Measurements from ENCODE around the gene UNC5A. TPM values are rescaled to one million over a fixed set of nuclear protein-coding genes. Genes with fewer than 3 reads are reported as not detected.
A peak's percentile ranks its signal among the peaks of the same experiment; 100 is the strongest.

Gene UNC5A
- total and polyA plus RNA-seq, 2 of the 8 experiments (the other 6 are each of a cell fraction or from before 2014, with no cell fraction given): 4.0 to 7.6 TPM

- no peak overlapping the region for H4K91ac ChIP-seq (replicated peaks; ENCODE audit: insufficient read length, low read length)
- H2BK5ac ChIP-seq (ENCODE audit: low read depth, low read length): 0 out of 2 replicates have a peak overlapping the region, but pooled peaks have one; percentile 12
- no peak overlapping the region for H2BK120ac ChIP-seq (replicated peaks; ENCODE audit: low read depth, low read length)
- no peak overlapping the region for H3K9ac ChIP-seq (replicated peaks in 1 of 4; ENCODE audit: extremely low read depth in 1 of 4, low read depth in 3 of 4, low read length in 3 of 4)
- no peaks in the 10 kb centered on the region for H4K20me1 ChIP-seq (replicated peaks in 1 of 2; ENCODE audit: control insufficient read depth in 1 of 2, insufficient read depth in 2 of 2, low read length in 2 of 2)
- no peak overlapping the region for H2AFZ ChIP-seq (ENCODE audit: low read length)
- H3K27me3 ChIP-seq (replicated peaks in 1 of 4; ENCODE audit: control insufficient read depth in 3 of 4, extremely low read depth in 1 of 4, insufficient read depth in 3 of 4, low read length in 3 of 4): peaks cover 0 to 3% (median under 1%) of the 10 kb centered on the region in 4 experiments; a peak in 1 of 7 replicates
- no peak overlapping the region for H2AK5ac ChIP-seq (ENCODE audit: low read depth, low read length)
- H3K4ac ChIP-seq (replicated peaks; ENCODE audit: insufficient read length, low read depth, low read length): no peak overlapping the region
- no peaks in the 10 kb centered on the region for H3K79me1 ChIP-seq (ENCODE audit: low read depth, low read length)
- H3K4me1 ChIP-seq (replicated peaks in 1 of 4; ENCODE audit: control insufficient read depth in 3 of 4, insufficient read depth in 4 of 4, low read length in 3 of 4): peaks cover 7 to 17% (median 11%) of the 10 kb centered on the region in 4 experiments
- no peaks in the 10 kb centered on the region for H3K36me3 ChIP-seq (ENCODE audit: control insufficient read depth in 2 of 4, insufficient read depth in 4 of 4, low read length in 3 of 4)
- 91% methylated on average over 8 of the region's 8 CpGs; no CpG with 5 or more reads in 1 of the 2 experiments for WGBS, 2 experiments (ENCODE audit: extremely low coverage in 1 of 2, insufficient coverage in 1 of 2, insufficient read length in 1 of 2, insufficient replicate concordance in 2 of 2, low coverage in 1 of 2, low lambda C conversion rate in 2 of 2, missing lambda C conversion rate in 1 of 2)
- no peak for TF ChIP-seq JUN (IDR thresholded peaks at IDR 0.05; ENCODE audit: low read depth, low read length)
- no peak for TF ChIP-seq JUND (IDR thresholded peaks at IDR 0.05; ENCODE audit: low read length)
- TF ChIP-seq SIN3A (conservative IDR thresholded peaks at IDR 0.05 in 1 of 2, IDR thresholded peaks at IDR 0.05 in 1 of 2; ENCODE audit: low read depth in 1 of 2, low read length in 2 of 2): no peak
- TF ChIP-seq USF2 (IDR thresholded peaks at IDR 0.05; ENCODE audit: low read length): no peak
- TF ChIP-seq HDAC6 (IDR thresholded peaks at IDR 0.05; ENCODE audit: low read depth, low read length): no peak
- H3K4me2 ChIP-seq (ENCODE audit: insufficient read depth in 1 of 2, low read depth in 2 of 2, low read length in 2 of 2): no peak overlapping the region
- H3K56ac ChIP-seq (replicated peaks; ENCODE audit: insufficient read length, low read depth, low read length): no peak overlapping the region
- H2BK12ac ChIP-seq (ENCODE audit: low read depth, low read length): peak overlapping the region; percentile 12; the same call in 1 of the 2 replicates
- POLR2A ChIA-PET (ENCODE audit: partially characterized antibody): no interaction called here
- no peak overlapping the region for H3K4me3 ChIP-seq (ENCODE audit: extremely low read depth in 1 of 4, insufficient read depth in 2 of 4, low read depth in 3 of 4, low read length in 4 of 4)
- H4K5ac ChIP-seq (ENCODE audit: insufficient read length, low read depth, low read length): no peak overlapping the region
- no peak overlapping the region for H3K14ac ChIP-seq (ENCODE audit: insufficient read length)
- H2BK20ac ChIP-seq (ENCODE audit: low read length): no peak overlapping the region
- H4K8ac ChIP-seq (ENCODE audit: extremely low read depth, insufficient read depth, low read length): no peak overlapping the region
- no peak overlapping the region for H3K18ac ChIP-seq (ENCODE audit: extremely low read depth, low read length)
- H2BK15ac ChIP-seq (ENCODE audit: low read length): no peak overlapping the region
- no peaks in the 10 kb centered on the region for H3K9me3 ChIP-seq (ENCODE audit: insufficient read depth in 2 of 2, low read depth in 1 of 2, low read length in 1 of 2)
- FAIRE-seq: no peak
- DNase-seq (ENCODE audit: low read depth in 1 of 2, low spot score in 2 of 2): peak in 1 of 2 experiments; percentile 28
- H3K27ac ChIP-seq (ENCODE audit: low read depth, low read length): no peak overlapping the region
- H3K79me2 ChIP-seq (ENCODE audit: control insufficient read depth in 1 of 2, insufficient read depth in 2 of 2, low read length in 2 of 2): no peaks in the 10 kb centered on the region
- no peaks in the 10 kb centered on the region; the same call in 1 of the 2 replicates for H3K23me2 ChIP-seq (ENCODE audit: low read depth, low read length)
- CTCF ChIA-PET (ENCODE audit: partially characterized antibody): interaction anchor here (0.5 to 1.3 kb wide), 4 partner anchors 26 to 118 kb away, joined by 3 to 4 read pairs (median 4); no protein-coding TSS in a partner anchor
- no peak overlapping the region for H3K23ac ChIP-seq (ENCODE audit: insufficient read length)
These were observed 31.4 kb upstream of the UNC5A start for GRCh38 chr5:176778921-176779465.

All from H1 (cell line).